Mesothelial cell of epicardium (in vitro differentiated cells): Measurements from ENCODE around the gene MX2. TPM values are rescaled to one million over a fixed set of nuclear protein-coding genes. Genes with fewer than 3 reads are reported as not detected.
A peak's percentile ranks its signal among the peaks of the same experiment; 100 is the strongest.

Experiments used
- DNase-seq, 2 experiments: peaks; one replicate each; pipeline ENCODE4 v3.0.0; 2021; ENCODE audit warnings: low spot score in 2 of 2; ENCODE audit not compliant: unreplicated experiment in 2 of 2
- H3K27ac Mint-ChIP-seq: 2 replicates; pipeline ENCODE4 v1.8.0; 2021; ENCODE audit warnings: mixed read lengths
- H3K27me3 Mint-ChIP-seq: 2 replicates; pipeline ENCODE4 v1.8.0; 2021; ENCODE audit warnings: low read depth, mixed read lengths
- H3K36me3 Mint-ChIP-seq: 2 replicates; pipeline ENCODE4 v1.8.0; 2021; ENCODE audit warnings: mixed read lengths
- H3K4me1 Mint-ChIP-seq: 2 replicates; pipeline ENCODE4 v1.8.0; 2021; ENCODE audit warnings: mixed read lengths
- H3K4me3 Mint-ChIP-seq: 2 replicates; pipeline ENCODE4 v1.8.0; 2021; ENCODE audit warnings: mild to moderate bottlenecking, moderate library complexity, mixed read lengths
- H3K9me3 Mint-ChIP-seq: 2 replicates; pipeline ENCODE4 v1.8.0; 2021; ENCODE audit warnings: mixed read lengths
- total RNA-seq: library from RNA; stranded (reverse); gene quantifications from 3 replicates; pipeline ENCODE4 v1.2.1, GENCODE V29; 2021
- TF ChIP-seq, protein P1 (sequence below): fragments of 200-600 bp; sonication (generic); IDR thresholded peaks from one replicate; pipeline ENCODE4 v1.5.0; 2021; ENCODE audit warnings: antibody characterized with exemption; ENCODE audit not compliant: unreplicated experiment

Gene MX2
- total RNA-seq, 1 donor from 2014 or later = 3.2 TPM

DNA sequence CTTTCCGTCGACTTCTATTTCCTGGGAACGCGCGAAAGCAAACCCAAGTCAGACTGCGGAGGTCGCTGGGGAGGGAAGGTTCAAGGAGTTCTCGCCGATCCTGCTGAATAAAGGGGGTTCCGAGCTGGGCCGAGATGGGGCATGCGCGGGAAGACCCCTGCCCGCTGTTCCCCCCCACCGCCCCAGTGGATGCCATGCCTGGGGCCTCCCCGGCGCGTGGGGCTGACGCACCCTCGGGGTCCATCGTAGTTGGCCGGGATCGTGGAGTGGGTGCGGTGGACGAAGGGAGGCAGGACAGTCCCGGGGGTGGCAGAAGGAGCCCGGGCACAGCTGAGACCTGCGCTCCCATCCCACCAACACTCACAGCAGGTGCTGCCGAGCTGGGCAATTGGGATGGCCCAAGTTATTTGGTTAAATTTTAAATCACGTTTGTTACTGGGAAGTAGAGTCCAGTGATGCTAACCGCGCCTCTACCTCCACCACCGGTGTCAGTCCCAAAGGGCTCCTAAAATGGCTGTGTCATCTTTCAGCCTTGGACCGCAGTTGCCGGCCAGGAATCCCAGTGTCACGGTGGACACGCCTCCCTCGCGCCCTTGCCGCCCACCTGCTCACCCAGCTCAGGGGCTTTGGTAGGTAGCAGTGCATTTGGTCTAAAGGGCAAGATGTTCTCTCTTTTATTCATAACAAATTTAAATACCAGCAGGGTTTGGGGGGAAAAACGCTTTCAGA is 65.0 kb downstream of the MX2 start:
- Mint-ChIP-seq H3K9me3 (no peaks in the 10 kb centered on the region), H3K27me3 (peaks cover 27% of the 10 kb centered on the region), H3K27ac (no peak overlapping the region), H3K36me3 (peaks cover 7% of the 10 kb centered on the region), H3K4me3 (peak overlapping the region; percentile 75), H3K4me1 (peaks cover under 1% of the 10 kb centered on the region)
- DNase-seq = no peak
- TF ChIP-seq, protein P1, sequence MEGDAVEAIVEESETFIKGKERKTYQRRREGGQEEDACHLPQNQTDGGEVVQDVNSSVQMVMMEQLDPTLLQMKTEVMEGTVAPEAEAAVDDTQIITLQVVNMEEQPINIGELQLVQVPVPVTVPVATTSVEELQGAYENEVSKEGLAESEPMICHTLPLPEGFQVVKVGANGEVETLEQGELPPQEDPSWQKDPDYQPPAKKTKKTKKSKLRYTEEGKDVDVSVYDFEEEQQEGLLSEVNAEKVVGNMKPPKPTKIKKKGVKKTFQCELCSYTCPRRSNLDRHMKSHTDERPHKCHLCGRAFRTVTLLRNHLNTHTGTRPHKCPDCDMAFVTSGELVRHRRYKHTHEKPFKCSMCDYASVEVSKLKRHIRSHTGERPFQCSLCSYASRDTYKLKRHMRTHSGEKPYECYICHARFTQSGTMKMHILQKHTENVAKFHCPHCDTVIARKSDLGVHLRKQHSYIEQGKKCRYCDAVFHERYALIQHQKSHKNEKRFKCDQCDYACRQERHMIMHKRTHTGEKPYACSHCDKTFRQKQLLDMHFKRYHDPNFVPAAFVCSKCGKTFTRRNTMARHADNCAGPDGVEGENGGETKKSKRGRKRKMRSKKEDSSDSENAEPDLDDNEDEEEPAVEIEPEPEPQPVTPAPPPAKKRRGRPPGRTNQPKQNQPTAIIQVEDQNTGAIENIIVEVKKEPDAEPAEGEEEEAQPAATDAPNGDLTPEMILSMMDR = no peak

DNA sequence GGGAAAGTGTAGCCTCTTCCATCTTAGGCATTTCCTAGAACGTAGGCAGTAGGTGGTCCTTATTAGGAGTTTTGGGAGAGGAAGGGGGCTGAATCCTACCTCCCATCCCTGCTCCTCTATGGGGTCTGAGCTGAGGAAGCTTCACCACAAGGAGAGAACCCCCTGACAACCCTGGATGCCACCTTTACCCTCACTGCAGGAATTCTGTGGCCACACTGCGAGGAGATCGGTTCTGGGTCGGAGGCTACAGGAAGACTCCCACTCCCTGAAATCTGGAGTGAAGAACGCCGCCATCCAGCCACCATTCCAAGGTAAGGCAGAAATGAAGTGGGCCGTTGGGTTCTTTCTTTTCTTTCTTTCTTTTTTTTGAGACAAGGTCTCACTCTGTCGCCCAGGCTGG is 65.7 kb downstream of the MX2 start:
- TF ChIP-seq, protein P1 = no peak
- H3K27me3 Mint-ChIP-seq = peaks cover 27% of the 10 kb centered on the region
- peak overlapping the region; percentile 75 for H3K4me3 Mint-ChIP-seq
- no peak overlapping the region for H3K27ac Mint-ChIP-seq
- no peaks in the 10 kb centered on the region for H3K4me1 Mint-ChIP-seq
- H3K9me3 Mint-ChIP-seq = no peaks in the 10 kb centered on the region
- no peak for DNase-seq
- peaks cover 13% of the 10 kb centered on the region for H3K36me3 Mint-ChIP-seq

DNA sequence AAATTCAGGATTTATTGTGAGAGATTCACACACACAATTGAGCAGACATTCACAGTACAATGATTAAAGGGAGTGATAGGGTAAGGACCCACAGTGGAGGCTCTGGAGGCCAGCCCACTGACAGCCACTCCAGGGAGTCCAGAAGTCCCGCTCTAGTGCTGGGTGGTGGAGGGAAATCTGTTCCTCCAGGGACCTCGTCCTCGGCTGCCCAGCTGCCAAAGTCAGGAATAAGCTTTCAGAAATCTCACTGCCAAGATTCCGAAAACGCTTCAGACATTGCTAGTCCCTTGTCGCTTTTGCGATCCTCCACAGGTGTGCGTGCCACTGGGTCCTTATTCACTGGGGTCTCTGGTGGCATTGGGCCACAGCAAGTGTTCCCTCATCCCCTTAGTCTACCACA is 66.5 kb downstream of the MX2 start:
- peaks cover 3% of the 10 kb centered on the region for H3K9me3 Mint-ChIP-seq
- peaks cover 19% of the 10 kb centered on the region for H3K36me3 Mint-ChIP-seq
- peaks cover 27% of the 10 kb centered on the region for H3K27me3 Mint-ChIP-seq
- H3K27ac Mint-ChIP-seq = no peak overlapping the region
- TF ChIP-seq, protein P1 = no peak
- DNase-seq = no peak
- no peak overlapping the region for H3K4me3 Mint-ChIP-seq
- no peaks in the 10 kb centered on the region for H3K4me1 Mint-ChIP-seq

DNA sequence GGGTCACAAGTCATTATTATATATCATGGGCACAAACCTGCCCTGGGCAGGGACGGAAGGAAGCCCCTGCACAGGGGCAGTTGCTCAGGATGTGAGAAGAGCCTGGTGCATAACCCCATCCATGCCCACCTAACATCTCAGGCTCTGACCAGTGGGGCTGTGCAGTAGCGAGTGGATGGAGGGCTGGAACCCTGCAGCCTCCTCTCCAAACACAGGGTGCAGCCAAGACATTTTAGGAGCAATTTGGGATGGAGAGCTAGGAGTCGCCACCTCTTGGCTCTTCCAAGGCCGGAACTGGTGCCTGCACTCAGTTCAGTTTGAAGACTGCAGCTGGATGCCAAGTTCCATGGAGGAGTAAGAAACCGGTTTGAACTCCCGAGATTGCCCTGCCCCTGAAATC is 67.0 kb downstream of the MX2 start:
- Mint-ChIP-seq H3K9me3 (peaks cover 5% of the 10 kb centered on the region), H3K4me3 (no peak overlapping the region), H3K27ac (no peak overlapping the region), H3K36me3 (peaks cover 24% of the 10 kb centered on the region), H3K27me3 (peaks cover 27% of the 10 kb centered on the region), H3K4me1 (no peaks in the 10 kb centered on the region)
- DNase-seq = no peak
- TF ChIP-seq, protein P1 = no peak

DNA sequence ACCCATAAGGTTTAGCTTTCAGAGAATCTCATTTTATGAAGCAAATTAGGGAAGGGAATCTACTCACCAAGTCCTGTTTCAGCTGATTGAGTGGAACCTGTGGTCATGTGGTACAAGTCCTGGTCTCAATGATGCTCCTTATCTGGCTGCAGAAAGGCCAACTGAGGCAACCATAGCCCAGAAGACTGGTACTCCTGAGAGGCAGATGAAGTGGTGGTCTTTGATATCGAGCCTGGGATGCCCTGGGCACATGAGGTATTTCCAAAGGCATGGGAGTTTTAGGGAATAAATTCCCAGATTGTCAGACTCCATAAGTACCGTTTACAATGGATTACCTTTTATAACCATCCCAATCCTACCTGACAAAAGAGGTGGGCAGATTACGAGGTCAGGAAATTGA is 67.5 kb downstream of the MX2 start:
- TF ChIP-seq, protein P1 = no peak
- no peak overlapping the region for H3K27ac Mint-ChIP-seq
- no peak for DNase-seq
- H3K36me3 Mint-ChIP-seq = peaks cover 27% of the 10 kb centered on the region
- H3K4me3 Mint-ChIP-seq = no peak overlapping the region
- H3K27me3 Mint-ChIP-seq = peaks cover 27% of the 10 kb centered on the region
- H3K4me1 Mint-ChIP-seq = no peaks in the 10 kb centered on the region
- peaks cover 6% of the 10 kb centered on the region for H3K9me3 Mint-ChIP-seq
